GM18861 (cell line): ENCODE results near the gene BRD3OS.

Source experiments
- ATAC-seq: cut with Tn5 transposase; IDR thresholded peaks from one replicate; pipeline ENCODE4 v1.9.1; 2021; ENCODE audit not compliant: unreplicated experiment

The BRD3OS gene

DNA sequence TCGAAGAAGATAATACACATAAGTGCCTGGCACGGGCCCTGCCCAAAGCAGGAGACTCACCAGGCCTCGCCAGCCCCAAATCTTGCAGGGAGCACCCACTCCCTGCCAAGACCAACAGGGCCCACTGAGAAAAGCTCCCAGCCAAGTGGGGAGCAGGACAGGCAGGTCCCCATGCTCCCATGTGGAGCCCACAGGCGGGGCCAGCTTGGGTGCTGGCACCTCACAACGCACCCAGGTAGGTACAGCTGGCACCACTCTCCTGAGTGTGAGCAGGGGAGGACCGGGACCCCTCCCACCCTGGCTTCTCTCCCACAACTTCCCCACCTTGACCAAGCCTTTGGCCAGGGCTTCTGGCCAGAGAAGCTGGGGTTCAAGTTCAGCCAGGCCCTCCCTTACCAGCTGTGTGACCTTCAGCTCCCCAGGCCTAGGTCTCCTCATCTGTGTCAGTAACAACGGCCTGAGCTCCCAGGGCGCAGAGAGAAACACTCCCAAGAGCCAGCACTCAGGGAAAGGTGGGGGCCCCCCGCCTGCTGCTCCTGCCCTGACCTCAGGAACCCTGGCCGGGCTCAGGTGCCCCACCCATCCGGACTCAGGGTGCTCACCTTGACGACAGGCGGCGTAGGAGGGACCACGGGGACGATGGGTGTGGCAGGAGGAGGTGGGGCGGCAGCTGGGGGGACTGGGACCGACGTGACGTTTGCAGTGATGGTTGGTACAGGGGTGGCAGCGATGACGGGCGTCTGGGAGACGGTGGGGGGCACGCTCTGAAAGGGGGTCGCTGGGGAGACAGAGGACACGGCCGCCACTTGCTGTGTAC, 24.7 kb downstream of the BRD3OS start:
- ATAC-seq, result no peak

DNA sequence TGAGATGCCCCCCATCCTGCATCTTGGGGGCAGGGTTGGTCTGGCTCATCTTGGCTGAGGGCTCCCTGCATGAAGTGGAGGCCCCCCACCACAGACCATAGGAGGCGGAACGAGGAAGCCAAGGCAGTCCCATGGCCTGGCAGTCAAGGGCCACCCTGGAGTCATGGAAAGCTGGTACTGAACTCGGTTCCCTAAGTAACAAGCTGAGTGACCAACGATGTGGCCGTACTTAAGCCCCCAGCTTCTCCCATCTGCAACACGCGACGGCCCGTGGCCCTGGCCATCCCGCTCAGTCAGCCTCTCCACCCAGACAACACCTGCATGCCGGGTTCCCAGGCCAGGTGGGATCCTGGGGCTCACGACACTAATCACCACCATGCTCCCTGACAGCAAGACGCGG, 25.4 kb downstream of the BRD3OS start:
- ATAC-seq, result no peak

DNA sequence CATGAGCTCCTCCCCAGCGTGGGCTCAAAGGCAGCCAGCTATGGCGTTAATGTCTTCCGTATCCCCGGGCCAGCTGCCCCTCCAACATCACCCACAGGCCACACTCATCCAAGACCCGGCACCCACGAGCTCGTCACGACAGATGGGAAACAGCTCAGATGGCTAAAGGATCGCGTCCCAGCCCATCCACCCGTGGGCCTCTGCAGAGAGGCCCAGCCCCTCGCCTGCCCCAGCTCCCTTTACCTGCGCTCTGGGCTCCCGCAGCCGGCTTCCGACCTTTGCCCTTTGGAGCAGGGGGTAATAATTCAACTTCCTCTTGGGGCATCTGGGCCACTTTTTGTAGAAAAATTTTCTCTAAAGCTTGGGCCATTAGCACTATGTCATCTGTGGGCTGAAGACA, 26.0 kb downstream of the BRD3OS start:
- no peak for ATAC-seq

DNA sequence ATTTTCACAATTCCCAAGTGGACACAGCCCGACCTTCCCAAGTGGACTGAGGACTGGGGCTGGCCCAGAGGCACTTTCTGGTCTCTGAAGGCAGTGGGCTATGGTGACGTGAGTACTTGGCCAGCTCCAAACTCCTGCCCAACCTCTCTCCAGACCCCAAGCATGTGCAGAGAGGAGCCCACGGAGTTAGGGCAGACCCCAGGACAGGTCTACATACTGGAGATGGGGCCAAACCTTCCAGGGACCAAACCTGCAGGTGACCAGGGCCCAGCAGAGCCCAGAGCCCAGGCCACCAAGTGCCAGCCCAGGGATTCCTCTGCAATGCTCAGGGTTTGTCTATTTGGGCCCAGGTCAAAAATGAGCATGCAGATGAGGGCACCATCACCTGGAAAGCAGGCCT, 27.2 kb downstream of the BRD3OS start:
- no peak for ATAC-seq

DNA sequence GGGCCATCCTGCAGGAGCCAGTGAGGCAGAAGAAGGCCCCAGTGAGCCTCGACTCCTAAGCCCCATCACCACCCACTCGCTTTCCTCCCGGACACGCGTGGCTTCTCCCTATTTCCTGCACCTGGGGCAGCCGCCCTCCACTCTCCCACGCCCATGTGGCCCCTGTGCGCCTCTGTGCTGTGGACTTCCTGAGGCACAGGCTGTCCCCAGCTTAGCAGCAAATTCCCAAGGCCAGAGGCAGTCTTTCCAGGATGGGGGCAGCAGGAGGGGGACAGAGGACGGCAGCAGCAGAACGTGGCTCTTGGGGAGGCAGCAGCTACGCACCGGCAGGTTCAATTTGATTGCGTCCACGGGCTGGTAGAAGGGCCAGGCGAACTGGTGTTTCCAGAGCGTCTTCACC, 27.7 kb downstream of the BRD3OS start:
- ATAC-seq, result no peak

GRCh38 chr9:134053401-134053871, 28.2 kb downstream of the BRD3OS start:
- ATAC-seq, result no peak

DNA sequence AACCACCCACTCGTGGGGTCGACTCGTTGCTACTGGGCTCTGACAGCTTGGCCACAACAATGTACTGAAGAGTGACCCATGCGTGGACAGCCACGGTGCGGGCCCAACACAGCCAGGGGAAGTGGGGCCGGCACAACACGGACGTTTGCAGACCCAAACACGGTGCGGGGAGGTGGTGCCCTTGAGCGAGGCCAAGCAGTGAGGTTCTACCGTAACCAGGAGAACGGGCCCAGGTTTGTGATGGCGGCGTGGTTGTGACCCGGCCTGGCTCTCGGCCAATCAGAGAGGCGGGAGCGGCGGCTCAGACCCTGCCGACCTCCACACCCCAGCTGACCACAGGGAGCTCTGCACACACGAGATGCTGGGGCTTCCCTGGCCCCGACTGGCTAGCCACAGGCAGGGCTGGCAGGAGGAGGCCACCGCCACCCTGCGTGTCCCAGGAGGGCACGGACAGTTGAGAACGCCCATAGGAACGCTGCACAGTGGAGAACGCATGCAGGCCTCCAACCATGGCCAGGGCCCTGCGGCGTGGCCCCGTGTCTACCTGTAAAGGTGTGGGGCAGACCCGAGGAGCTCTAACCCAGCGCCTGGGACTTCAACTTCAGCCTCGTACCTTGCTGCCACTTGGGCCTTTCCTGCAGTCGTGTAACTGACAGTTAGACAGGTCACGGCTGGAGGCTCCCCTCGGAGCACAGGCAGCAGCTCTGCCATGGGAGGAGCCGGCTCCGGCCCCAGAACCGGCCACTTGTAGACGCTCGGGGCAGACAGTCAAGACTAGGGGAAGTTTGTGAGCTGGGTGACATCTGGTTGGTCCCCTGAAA, 28.9 kb downstream of the BRD3OS start:
- no peak for ATAC-seq

DNA sequence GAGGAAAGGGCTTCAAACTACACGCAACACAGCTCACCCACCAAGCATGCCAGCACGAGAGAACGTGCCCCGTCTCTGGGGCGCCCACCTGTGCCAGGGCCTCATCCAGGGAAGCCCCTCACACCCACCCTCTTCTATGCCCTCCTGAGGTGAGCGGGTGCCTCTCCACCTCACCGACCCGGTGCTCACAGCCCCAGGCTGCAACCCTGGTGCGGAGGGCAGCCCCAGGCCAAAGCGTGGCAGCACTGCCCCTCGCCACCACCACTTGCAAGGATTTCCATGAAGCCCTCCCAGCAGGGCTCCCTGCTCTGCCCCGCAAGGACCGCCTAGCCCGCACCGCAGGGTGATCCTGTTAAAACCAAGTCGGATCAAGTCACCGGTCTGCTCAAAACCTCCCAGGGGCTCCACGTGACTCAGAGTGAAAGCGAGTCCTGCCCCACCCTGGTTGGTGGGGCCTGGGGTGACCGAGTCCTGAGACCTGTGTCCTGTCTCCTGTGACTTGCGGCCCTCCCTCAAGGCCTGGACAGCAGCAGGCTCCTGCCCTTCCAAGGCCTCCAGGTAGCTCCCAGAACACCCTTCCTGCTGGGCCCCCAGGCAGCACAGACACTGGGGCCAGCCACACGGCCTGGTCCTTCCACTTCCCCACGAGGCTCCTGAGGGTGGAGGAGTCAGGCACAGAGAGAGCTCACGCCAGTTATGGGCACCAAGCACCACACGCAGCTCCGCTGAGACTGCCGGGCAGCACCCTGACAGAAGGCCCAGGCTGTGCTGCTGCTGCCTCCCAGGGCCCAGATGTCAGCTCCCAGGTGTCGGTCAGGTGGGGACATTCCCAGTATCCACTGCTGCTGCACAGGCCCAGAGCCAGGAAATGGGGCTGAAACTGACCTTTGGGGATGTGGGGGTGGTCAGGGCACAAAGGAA, 29.9 kb downstream of the BRD3OS start:
- ATAC-seq, result no peak

GRCh38 chr9:134055981-134056461, 30.7 kb downstream of the BRD3OS start:
- ATAC-seq, result no peak

GRCh38 chr9:134056483-134057306, 31.4 kb downstream of the BRD3OS start:
- ATAC-seq, result no peak

GRCh38 chr9:134057307-134057657, 32.0 kb downstream of the BRD3OS start:
- ATAC-seq, result no peak

DNA sequence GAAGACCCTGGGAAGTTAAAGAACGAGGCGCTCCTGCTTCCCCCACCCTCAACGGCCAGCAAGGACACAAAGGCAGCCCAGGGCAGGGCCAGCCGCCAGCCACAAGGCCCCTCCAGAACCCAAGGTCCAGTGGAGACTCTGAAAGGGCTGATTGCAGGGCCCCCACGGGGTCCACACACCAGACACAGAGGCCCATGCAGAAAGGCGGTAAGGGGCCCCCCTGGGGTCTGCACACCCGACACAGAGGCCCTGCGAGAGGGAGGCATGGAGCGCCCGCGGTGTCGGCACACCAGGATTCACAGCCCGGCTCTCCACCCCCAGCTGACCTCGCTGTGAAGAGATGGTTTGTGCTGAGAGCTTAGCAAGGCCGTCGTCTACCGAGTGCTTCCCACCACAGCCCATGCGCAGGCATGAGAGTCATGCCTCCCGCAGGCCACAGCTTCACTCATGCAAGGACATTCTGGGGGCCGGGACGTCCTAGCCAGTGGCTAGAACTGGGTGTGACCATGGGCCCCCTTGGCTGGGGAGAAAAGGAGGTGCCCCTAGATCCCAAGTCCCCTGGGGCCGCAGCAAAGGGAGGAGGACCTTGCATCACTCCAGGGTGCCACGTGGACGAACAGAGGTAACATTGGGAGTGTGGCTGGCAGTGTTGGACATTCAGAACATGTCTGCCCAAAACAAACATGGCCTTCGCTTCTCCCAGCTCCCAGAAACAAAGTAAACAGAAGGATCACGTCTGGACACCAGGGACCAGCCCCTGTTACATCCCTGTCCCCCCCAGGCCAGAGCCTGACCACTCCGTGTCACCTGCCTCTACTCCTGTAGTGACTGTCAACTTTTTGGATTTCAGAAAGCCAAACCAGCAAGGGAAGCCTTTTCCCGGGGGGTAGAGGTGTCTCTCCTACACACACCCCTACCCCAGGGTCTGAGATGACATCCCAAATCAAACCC, 32.7 kb downstream of the BRD3OS start:
- no peak for ATAC-seq

DNA sequence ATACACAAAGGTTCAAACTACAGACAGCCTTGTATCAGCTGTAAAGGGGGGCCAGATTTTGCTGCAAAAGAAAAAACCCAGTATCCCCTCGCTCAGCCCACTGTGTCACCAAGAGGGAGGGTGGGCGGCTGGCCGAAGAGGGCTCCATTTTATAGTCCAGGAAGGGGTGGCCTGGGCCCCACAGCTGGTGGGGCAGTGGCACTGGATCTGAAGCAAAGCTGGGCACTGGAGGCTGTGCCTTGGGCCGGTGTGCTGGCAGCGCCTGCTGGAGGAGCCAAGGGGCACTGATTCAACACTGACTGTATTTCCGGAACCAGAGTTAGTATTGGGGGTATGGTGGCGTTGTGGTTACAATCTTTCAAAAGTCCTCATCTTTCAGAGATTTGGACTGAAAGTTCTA, 33.4 kb downstream of the BRD3OS start:
- no peak for ATAC-seq

DNA sequence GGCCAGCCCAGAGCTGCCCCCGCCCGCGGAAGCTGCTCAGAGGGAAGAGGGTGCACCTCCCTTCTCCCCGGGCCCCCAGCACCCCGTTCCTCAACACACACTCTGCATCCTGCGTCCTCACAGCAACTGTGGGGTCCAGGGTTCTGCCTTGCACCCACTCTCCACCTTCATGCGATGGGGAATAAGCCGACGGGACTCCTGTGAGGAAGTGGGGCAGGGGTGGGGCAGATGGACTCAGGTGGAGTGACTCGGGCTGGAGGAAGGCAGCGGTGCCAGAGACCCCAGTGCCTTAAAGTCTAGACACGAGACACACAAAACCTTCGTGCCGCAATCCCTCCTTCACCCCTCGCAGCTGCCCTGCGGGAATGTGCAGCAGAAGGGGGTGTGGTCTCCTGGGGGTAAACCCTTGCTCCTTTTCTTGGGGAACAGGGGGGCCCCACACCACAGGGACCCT, 33.9 kb downstream of the BRD3OS start:
- no peak for ATAC-seq

GRCh38 chr9:134059661-134060395, 34.5 kb downstream of the BRD3OS start:
- ATAC-seq, result peak; percentile 66

DNA sequence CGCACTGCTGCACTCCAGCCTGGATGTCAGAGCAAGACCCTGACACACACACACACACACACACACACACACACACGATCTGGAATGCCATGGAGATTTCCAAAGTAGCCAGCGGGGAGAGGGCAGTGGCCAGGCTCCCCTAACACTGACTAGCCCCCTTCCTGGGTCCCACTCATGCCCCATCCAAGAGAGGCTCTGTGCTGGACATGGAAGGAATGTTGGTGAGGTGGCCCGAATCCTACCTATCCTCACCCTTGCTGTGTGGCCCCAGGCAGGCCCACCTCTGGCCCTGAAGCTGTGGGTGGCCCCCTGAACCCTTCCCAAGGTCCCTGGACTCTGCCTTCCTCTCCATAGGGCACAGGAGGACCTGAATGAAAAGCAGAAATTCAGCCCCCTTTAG, 35.3 kb downstream of the BRD3OS start:
- ATAC-seq, result no peak

DNA sequence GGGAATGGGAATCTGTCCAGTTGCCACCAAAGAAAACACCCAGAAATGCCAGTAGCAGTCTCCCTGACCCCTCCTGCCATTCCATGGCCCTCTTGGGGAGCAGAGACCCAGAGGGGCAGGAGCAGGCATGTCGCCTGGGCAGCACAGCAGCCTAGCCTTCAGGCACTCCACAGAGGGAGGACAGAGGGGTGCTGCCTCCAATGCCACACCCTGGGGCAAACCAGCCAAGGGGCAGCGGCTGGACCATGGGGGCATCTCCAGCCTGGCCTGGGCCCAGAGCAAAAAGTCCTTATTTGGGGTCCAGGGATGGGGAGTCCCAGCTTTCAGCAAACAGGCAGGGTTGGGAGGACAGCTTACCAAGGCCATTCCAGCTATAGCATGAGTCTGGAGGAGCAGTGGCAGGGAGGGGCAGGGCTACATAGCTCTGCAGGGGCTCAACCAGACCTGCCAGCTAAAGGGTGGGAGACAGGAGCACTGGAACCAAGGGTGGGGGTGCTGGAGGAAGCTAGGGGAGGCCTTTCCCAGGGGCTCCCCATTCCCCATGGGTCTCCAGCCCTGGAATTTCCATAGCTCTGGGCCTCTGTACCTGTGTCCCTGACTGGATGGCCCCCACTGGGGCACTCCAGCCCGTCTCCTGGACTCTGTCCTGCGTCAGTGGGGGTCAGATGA, 35.9 kb downstream of the BRD3OS start:
- no peak for ATAC-seq
